HG03139 (cell line): ENCODE data around the gene MAP2K2.
A peak's percentile ranks its signal among the peaks of the same experiment; 100 is the strongest.

ENCODE experiments used
- ATAC-seq: cut with Tn5 transposase; IDR thresholded peaks from one replicate; pipeline ENCODE4 v1.9.1; 2021; ENCODE audit not compliant: unreplicated experiment

MAP2K2 gene

GRCh38 chr19:4081441-4082129, 42.3 kb downstream of the MAP2K2 start:
- no peak for ATAC-seq

GRCh38 chr19:4080473-4080872, 43.4 kb downstream of the MAP2K2 start:
- no peak for ATAC-seq

DNA sequence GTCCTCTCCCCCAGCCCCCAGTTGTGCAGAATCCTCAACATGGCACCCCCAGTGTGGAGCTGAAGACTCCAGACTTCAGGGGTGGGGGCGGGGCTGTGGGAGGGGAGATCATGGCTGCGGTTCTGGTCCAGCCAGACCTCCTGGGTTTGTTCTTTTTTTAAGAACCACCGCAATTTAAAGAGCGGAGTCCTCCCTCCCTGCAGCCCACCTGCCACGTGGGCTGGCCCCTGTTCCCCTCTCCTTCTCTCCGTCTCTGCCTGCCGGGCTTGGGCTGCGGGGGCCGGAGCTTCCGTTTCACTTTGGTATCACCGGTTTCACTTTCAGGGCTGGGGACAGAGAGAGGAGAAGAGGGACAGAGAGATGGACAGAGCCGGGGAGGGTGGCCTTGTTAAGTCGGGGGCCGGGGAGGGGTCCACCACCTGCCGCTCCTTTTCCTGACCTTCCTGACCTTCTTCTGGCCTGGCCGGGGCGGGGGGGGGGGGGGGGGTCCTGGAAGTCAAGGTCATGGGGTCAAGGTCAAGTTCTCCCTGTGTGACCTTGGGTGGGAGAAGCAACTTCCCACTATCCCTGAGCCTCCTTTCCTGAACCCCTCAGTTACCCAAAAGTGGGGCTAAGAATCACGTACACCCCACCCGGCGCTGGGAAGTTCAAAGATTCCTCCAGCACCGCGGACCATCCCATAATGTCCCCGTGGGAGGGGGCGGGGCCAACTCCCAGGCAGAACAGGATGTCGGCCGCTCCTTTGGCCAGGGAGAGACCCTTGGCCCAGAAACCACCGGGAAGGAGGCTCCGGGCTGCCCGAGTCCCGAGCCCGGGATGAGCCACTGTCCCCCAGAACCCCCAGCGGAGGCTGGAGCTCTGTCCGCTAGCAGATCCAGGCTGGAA, 45.9 kb downstream of the MAP2K2 start:
- no peak for ATAC-seq

- ATAC-seq, result no peak
These were observed 46.9 kb downstream of the MAP2K2 start for GRCh38 chr19:4077007-4077374.

DNA sequence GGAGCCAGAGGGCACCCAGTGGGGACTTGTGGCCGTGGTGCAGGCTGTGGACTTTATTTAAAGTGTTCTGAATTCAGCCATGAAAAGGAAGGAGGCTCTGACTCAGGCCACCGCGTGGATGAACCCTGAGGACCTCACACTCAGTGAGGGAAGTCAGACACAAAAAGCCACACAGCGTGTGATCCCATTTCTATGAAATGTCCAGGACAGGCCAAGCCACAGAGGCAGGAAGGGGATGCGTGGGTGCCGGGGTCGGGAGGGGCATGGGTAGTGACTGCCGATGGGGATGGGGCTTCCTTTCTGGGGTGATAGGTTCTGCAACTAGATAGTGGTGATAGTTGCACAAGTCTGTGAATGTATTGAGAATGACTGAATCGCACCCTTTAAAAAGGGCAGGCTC, 48.5 kb downstream of the MAP2K2 start:
- ATAC-seq, result no peak

- no peak for ATAC-seq
These were observed 52.3 kb downstream of the MAP2K2 start for GRCh38 chr19:4071610-4072009.

DNA sequence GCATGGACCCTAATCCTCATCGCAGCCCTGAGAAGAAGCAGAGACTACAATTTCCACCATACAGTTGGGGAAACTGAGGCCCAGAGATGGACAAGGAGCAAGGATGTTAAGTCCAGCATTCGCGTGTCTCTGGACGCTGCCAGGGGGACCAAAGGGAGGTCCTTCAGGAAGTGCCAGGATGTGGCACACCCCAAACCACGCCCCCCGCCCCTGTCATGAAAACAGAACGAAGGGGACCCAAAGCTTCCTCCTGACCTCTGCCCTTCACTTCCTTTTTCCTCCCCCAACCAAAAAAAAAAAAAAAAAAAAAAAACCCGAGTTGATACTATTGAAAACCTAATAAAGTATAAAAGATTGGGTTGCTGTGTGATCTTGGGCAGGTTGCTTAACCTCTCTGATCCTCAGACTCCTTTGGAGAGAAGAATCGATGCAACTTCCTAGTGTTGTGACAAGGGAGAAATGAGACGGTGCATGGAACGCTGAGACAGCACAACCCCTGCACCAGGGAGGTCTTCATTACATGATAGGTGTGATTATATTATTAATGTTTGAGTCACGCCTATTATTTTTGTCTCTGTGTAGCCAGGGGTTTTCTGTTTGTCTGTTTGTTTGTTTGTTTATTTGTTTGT, 54.5 kb downstream of the MAP2K2 start:
- ATAC-seq, result no peak

DNA sequence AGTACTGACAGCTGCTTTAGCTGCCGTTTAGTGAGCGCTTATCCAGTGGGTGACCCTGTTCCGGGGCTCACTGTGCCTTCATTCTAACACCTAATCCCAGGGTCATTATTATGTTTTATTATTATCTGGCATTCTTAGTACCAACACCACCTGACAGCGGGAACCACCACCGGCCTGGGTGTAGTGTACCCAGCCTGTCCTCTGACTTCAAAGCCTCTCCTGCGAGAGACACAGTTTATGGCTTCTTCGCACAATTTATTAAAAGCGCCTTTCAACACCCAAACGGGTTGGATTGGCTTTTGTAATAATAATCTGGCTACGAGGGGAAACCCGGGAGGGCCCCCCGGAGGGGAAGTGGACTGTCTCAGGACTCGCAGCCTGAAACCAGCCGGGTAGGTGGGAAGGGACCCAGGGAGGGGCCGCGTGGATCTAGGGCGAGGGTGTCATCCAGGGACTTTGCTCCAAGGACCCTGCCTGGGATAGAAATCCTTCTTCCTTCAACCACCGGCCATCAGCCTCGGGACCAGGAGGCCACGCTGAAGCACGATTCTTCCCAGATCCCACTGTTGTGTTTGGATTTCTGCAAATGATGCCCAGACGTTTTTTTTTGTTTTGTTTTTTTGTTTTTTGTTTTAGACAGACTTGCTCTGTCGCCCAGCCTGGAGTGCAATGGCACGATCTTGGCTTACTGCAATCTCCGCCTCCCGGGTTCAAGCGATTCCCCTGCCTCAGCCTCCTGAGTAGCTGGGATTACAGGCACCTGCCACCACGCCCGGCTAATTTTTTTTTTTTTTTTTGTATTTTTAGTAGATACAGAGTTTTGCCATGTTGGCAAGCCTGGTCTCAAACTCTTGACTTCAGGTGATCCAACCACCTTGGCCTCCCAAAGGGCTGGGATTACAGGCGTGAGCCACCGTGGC, 55.6 kb downstream of the MAP2K2 start:
- no peak for ATAC-seq

- no peak for ATAC-seq
These were observed 56.4 kb downstream of the MAP2K2 start for GRCh38 chr19:4067396-4068046.

DNA sequence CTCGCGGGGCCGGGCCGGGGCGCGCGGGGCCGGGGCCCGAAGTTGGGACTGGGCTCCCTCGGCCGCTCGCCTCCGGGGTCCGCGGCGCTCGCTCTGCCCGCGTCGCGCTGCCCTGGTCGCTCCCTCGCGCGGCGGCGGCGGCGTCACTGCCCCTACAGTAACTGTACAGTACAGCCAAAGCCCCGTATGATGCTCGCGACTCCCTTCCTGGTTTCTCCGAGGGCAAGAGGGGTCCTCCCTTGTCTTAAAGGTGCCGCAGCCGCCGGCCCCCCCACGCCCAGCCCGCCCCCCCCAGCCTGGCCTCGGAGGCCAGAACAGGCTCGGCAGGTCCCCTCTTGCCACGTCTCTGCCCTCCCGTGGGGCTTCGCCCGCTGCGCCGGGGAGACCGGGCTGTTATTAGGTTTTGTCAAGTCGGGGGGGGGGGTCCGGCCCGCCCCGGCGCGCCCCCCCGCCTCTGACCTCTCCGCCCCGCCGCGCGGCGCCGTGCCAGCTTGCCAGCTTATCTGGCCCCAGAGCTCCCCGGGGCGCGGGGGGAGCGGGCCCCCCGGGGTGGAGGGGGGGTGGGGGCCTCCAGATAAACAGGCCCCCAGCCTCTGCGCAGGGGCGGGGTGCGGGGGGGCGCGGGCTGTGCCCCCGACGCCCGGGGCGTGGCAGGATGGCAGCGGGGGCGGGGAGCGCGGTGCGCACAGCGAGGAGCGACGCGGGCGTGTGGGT, 57.1 kb downstream of the MAP2K2 start, which contains the start of gene ZBTB7A:
ZBTB7A (minus strand) TSS at position 218 of the 714 bp plus-strand sequence. CDS start 11,667 bp downstream, outside the sequence.
- no peak for ATAC-seq

DNA sequence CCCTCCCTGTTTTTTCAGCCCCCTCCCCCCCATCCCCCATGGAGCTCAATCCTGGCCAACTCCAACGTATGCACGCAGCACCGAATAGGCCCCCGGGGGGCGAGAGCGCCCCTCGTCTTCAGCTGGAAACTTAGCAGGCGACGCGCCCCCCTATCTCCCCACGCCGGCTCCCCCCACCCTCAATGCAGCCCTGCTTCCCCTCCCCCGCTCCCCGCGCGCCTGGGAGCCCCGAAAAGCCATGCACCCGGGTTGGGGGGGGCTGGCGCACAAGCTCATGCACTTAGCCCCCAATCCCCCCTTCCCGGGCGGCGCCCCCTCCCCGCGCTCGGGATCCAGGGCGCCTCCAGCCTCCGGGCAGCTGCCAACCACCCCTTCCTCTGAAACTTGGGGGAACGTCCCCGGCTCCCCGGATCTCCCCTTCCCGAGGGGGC, 57.7 kb downstream of the MAP2K2 start:
- no peak for ATAC-seq

- ATAC-seq, result peak; percentile 71
These were observed 58.3 kb downstream of the MAP2K2 start for GRCh38 chr19:4065430-4066175.

DNA sequence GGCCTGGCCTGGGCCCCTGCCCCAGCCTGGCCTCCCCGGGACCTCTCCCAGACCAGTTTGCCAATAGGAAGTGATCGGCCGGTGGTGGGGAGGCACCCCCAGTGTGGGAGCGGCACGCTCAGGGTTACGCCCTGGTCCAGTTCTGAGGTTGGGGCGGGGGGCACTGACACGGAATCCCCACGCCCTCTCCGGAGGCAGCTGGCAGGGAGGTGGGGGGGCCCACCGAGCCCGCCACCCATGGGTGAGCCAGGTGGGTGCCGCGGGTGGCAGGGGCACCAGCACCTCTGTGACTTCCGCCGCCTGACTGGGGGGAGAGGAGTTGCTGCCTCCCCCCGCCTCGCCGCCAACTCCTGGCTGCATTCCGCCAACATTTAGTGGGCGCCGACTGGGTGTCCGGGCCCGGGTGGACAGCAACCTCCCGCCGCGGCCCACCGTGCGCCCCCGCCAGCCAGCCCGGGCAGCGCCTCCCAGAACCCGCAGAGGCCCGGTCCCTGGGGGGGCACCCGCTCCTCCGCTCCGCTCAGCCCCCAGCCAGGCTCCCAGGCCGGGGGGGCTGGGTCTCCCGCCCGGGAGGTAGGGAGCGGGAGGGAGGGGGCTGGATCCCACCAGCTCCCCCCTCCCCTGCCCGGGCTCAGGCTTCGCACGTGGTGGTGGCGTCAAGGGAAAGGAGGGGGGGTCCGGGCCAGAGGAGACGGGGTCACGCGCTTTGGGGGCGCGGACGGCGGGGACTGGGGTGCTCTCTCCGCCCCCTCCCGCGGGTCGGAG, 59.2 kb downstream of the MAP2K2 start:
- no peak for ATAC-seq

- ATAC-seq, result no peak
These were observed 59.8 kb downstream of the MAP2K2 start for GRCh38 chr19:4064149-4064495.

GRCh38 chr19:4063369-4064148, 60.4 kb downstream of the MAP2K2 start:
- no peak for ATAC-seq

DNA sequence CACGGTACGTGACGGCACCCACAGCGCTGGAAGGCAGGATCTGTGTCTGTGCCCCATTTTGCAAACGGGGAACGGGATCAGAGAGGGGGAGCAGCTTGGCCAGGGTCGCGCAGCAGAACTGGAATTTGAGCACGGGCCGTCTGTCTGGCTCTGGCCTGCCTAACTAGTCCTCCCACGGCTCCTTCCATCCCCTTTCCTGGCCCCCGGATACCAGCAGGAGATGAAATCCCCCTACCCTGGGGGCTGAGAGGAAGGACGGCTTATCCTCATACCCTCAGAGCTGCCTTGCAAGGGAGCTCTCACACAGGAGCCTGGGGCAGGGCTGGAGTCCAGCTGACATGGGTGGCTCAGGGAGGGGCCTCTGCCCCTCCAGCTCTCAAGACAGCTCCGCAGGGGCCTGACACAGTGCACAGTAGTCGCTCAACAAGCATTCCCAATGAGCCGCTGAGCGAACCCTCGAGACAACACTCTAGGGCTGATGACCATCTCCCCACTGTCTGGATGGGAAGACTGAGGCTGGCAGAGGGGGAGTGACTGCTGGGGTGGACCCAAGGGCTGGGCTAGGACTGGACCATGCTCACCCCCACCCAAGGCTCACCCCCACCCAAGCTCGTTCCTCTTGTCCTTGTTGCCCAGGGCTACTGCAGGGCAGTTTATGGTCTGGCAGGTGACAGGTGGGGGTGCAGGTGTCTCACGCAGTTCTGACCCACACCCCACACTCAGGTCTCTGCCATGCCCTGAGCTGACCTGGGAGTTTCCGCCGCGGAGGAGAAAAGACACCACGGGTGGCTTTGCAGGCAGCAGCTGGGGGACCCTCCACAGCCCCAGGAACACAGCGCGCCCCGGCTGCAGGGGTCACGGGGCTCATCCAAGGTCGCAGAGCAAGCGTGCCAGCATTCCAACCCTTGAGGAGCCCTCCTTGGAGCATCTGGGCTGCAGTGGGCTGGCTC, 61.2 kb downstream of the MAP2K2 start:
- ATAC-seq, result no peak
